ENCODE results near the gene FBXO24. TPM values are rescaled to one million over a fixed set of nuclear protein-coding genes. Genes with fewer than 3 reads are reported as not detected.

FBXO24 gene
- total and polyA plus RNA-seq, 9 of the 15 experiments (the other 6 are each of a cell fraction or from before 2014, with no cell fraction given) = 0.17 to 0.95 (median 0.50) TPM

DNA sequence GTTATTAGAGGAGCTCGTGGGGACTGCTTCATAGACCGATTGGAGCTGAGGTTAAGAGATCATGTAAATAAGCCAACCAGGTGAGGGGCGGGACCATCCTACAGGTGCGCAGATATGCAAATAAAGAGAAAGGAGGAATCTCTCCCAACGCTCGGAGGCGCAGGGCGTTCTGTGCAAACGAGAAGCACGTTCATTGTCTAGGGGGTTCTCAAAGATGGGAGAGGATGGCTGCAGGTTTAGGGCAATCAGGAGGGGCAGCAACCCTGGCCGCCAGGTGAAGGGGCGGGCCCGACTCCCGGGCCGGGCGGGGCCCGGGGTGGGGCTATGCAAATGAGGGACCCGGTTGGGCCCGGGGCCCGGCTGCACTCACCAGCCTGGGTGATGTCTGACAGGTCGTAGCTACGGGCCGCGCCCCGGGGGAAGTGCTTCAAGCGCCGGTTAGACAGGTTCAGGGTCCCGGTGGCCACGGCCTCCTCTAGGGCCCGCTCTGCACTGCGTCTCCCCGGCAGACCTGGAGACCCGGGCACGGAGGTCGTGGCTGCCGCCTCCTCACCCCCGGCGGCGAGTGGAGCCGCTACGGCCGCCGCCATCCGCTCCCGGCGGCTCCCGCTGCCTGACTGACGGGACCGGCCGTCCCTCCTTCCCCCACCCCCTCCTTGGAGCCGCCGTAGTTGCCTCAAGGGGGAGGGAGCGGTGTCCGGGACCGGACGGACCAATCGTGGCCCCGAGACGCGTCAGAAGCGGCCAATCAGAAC lies 440 bp upstream of the FBXO24 start, which contains the start of gene LRCH4 (continued):
- TF ChIP-seq, protein P1, sequence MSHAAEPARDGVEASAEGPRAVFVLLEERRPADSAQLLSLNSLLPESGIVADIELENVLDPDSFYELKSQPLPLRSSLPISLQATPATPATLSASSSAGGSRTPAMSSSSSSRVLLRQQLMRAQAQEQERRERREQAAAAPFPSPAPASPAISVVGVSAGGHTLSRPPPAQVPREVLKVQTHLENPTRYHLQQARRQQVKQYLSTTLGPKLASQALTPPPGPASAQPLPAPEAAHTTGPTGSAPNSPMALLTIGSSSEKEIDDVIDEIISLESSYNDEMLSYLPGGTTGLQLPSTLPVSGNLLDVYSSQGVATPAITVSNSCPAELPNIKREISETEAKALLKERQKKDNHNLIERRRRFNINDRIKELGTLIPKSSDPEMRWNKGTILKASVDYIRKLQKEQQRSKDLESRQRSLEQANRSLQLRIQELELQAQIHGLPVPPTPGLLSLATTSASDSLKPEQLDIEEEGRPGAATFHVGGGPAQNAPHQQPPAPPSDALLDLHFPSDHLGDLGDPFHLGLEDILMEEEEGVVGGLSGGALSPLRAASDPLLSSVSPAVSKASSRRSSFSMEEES (CRISPR knock-in tag; IDR thresholded peaks at IDR 0.05) = no peak
- no peak for TF ChIP-seq ZNF77 (CRISPR knock-in tag; IDR thresholded peaks at IDR 0.05)
- TF ChIP-seq, protein P2, sequence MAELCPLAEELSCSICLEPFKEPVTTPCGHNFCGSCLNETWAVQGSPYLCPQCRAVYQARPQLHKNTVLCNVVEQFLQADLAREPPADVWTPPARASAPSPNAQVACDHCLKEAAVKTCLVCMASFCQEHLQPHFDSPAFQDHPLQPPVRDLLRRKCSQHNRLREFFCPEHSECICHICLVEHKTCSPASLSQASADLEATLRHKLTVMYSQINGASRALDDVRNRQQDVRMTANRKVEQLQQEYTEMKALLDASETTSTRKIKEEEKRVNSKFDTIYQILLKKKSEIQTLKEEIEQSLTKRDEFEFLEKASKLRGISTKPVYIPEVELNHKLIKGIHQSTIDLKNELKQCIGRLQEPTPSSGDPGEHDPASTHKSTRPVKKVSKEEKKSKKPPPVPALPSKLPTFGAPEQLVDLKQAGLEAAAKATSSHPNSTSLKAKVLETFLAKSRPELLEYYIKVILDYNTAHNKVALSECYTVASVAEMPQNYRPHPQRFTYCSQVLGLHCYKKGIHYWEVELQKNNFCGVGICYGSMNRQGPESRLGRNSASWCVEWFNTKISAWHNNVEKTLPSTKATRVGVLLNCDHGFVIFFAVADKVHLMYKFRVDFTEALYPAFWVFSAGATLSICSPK (IDR thresholded peaks at IDR 0.05; ENCODE audit: borderline replicate concordance) = no peak
- no peak for TF ChIP-seq ZNF165 (CRISPR knock-in tag; IDR thresholded peaks at IDR 0.05; ENCODE audit: borderline replicate concordance)
- TF ChIP-seq, protein P3, sequence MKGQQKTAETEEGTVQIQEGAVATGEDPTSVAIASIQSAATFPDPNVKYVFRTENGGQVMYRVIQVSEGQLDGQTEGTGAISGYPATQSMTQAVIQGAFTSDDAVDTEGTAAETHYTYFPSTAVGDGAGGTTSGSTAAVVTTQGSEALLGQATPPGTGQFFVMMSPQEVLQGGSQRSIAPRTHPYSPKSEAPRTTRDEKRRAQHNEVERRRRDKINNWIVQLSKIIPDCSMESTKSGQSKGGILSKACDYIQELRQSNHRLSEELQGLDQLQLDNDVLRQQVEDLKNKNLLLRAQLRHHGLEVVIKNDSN (CRISPR knock-in tag; IDR thresholded peaks at IDR 0.05) = peak; percentile 67; the same call in 1 of the 2 replicates
- no peak for TF ChIP-seq SAFB (IDR thresholded peaks at IDR 0.05; ENCODE audit: borderline replicate concordance, low read depth, low read length)
- TF ChIP-seq ZNF134 (CRISPR knock-in tag; conservative IDR thresholded peaks at IDR 0.05) = no peak
- TF ChIP-seq ZNF561 (CRISPR knock-in tag; conservative IDR thresholded peaks at IDR 0.05) = no peak
- no peak for TF ChIP-seq ETV6 (IDR thresholded peaks at IDR 0.05; ENCODE audit: borderline replicate concordance in 1 of 2, low read depth in 2 of 2, low read length in 1 of 2)
- no peak for TF ChIP-seq ETV6 (CRISPR knock-in tag; IDR thresholded peaks at IDR 0.05; ENCODE audit: borderline replicate concordance)
- no peak for TF ChIP-seq ZNF217 (CRISPR knock-in tag; IDR thresholded peaks at IDR 0.05)
- TF ChIP-seq, protein P4, sequence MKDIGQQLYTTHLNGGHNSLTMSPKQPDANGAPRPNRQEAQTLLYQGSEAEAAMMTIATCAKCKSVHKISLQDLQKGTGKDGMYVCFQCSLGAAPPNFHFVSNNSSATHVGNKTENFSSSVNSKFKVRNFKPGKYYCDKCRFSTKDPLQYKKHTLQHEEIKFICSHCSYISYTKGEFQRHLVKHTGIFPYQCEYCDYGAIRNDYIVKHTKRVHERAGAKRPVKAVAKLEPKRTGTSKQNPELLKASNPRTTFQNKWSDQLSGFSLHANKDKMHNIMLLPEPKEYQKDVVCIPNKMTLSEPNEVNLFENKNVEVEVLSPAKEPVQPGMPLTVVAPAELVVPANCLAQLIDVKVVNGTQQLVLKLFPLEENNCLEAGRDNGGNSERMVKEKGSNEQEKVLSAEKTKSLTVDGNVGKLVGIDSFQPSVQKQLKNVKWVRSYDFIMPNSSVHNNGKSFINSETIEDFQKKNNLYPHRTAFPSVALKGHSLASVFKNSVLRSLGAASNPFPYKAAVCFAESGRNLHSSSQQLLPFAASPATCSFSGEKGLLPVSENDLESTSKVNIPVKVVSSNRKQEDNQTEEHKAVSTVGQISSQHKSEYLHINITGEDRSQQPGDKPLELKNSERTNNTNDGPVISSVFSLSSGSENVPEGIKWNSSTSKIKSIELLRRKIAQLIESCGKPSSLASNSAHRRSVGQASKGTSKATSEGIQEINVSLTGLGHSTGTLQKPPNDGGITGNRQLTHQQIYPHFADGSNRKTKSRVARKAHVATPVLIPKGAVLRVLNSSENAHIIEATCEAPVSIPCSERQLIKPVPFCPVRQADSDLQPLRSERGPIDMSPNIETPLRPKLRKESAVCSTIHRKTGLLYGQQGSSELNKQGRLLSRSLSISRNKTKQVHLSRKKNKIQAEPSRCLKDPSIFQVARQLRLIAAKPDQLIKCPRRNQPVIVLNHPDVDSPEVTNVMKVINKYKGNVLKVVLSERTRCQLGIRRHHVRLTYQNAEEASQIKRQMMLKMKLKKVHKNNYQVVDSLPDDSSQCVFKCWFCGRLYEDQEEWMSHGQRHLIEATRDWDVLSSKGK (CRISPR knock-in tag; IDR thresholded peaks at IDR 0.05) = no peak
- no peak for TF ChIP-seq HDAC3 (IDR thresholded peaks at IDR 0.05; ENCODE audit: borderline replicate concordance, partially characterized antibody)
- TF ChIP-seq NEUROD1 (IDR thresholded peaks at IDR 0.05; ENCODE audit: borderline replicate concordance, low read depth, low read length, partially characterized antibody) = no peak
- TF ChIP-seq SNRNP70 (optimal IDR thresholded peaks at IDR 0.05; ENCODE audit: low read depth, low read length) = no peak
- TF ChIP-seq, protein P5, sequence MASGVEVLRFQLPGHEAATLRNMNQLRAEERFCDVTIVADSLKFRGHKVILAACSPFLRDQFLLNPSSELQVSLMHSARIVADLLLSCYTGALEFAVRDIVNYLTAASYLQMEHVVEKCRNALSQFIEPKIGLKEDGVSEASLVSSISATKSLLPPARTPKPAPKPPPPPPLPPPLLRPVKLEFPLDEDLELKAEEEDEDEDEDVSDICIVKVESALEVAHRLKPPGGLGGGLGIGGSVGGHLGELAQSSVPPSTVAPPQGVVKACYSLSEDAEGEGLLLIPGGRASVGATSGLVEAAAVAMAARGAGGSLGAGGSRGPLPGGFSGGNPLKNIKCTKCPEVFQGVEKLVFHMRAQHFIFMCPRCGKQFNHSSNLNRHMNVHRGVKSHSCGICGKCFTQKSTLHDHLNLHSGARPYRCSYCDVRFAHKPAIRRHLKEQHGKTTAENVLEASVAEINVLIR (CRISPR knock-in tag; IDR thresholded peaks at IDR 0.05) = no peak
- TF ChIP-seq KDM2B (CRISPR knock-in tag; IDR thresholded peaks at IDR 0.05) = peak; percentile 6; the same call in 1 of the 2 replicates
- no peak for TF ChIP-seq FUS (optimal IDR thresholded peaks at IDR 0.05; ENCODE audit: low read depth, low read length)
- TF ChIP-seq PHTF2 (CRISPR knock-in tag; IDR thresholded peaks at IDR 0.05) = no peak
